H9 (cell line): ENCODE results near the gene HMGB1. TPM values are rescaled to one million over a fixed set of nuclear protein-coding genes. Genes with fewer than 3 reads are reported as not detected.

Source experiments
- DNase-seq: peaks from one replicate; pipeline ENCODE4 v3.0.0-alpha.2; 2017
- H2AFZ ChIP-seq: one replicate; pipeline ENCODE4 v1.6.1; 2013; ENCODE audit warnings: mild to moderate bottlenecking, low read length, control low read depth, moderate library complexity
- H2AK5ac ChIP-seq: 2 replicates; pipeline ENCODE4 v1.6.1; 2013; ENCODE audit warnings: low read length, control low read depth, mixed read lengths; ENCODE audit not compliant: insufficient read length
- H2BK120ac ChIP-seq: one replicate; pipeline ENCODE4 v1.6.1; 2013; ENCODE audit warnings: low read depth, mild to moderate bottlenecking, low read length, control low read depth, inconsistent platforms; ENCODE audit not compliant: poor library complexity, severe bottlenecking
- H2BK12ac ChIP-seq: 2 replicates; pipeline ENCODE4 v1.6.1; 2013; ENCODE audit warnings: low read length, control low read depth, mixed read lengths, low read depth; ENCODE audit not compliant: insufficient read length
- H2BK15ac ChIP-seq: 2 replicates; pipeline ENCODE4 v1.6.1; 2013; ENCODE audit warnings: low read depth, low read length, control low read depth
- H2BK20ac ChIP-seq: one replicate; pipeline ENCODE4 v1.6.1; 2013; ENCODE audit warnings: low read depth, mild to moderate bottlenecking, low read length, control low read depth, inconsistent platforms; ENCODE audit not compliant: poor library complexity, severe bottlenecking
- H2BK5ac ChIP-seq: 2 replicates; pipeline ENCODE4 v1.6.1; 2013; ENCODE audit warnings: low read length, control low read depth, mixed read lengths; ENCODE audit not compliant: insufficient read length
- H3K14ac ChIP-seq: 2 replicates; pipeline ENCODE4 v1.6.1; 2013; ENCODE audit warnings: low read length, control low read depth; ENCODE audit not compliant: insufficient read depth
- H3K18ac ChIP-seq: 2 replicates; pipeline ENCODE4 v1.6.1; 2013; ENCODE audit warnings: low read depth, mild to moderate bottlenecking, mixed read lengths, low read length, control low read depth; ENCODE audit not compliant: insufficient read length
- H3K23ac ChIP-seq: 2 replicates; pipeline ENCODE4 v1.6.1; 2013; ENCODE audit warnings: low read length, control low read depth, mixed read lengths, low read depth; ENCODE audit not compliant: insufficient read length
- H3K23me2 ChIP-seq: 2 replicates; pipeline ENCODE4 v1.6.1; 2013; ENCODE audit warnings: low read depth, mild to moderate bottlenecking, mixed read lengths, low read length, control low read depth; ENCODE audit not compliant: insufficient read length, poor library complexity, severe bottlenecking
- H3K27ac ChIP-seq: 2 replicates; pipeline ENCODE4 v1.5.1; 2013; ENCODE audit warnings: low read length, control low read depth, mixed read lengths, low read depth; ENCODE audit not compliant: insufficient read length
- H3K27me3 ChIP-seq: 2 replicates; pipeline ENCODE4 v1.6.1; 2013; ENCODE audit warnings: low read length, control low read depth, inconsistent platforms; ENCODE audit not compliant: insufficient read depth
- H3K4ac ChIP-seq: 2 replicates; pipeline ENCODE4 v1.6.1; 2013; ENCODE audit warnings: low read depth, mild to moderate bottlenecking, control low read depth, inconsistent platforms, low read length, moderate library complexity
- H3K4me1 ChIP-seq: 2 replicates; pipeline ENCODE4 v1.6.1; 2013; ENCODE audit warnings: low read length, control low read depth, inconsistent platforms; ENCODE audit not compliant: insufficient read depth
- H3K4me2 ChIP-seq: 2 replicates; pipeline ENCODE4 v1.6.1; 2013; ENCODE audit warnings: low read length, control low read depth, mixed read lengths; ENCODE audit not compliant: insufficient read length, insufficient read depth
- H3K56ac ChIP-seq: 2 replicates; pipeline ENCODE4 v1.6.1; 2013; ENCODE audit warnings: low read depth, mild to moderate bottlenecking, mixed read lengths, low read length, control low read depth; ENCODE audit not compliant: insufficient read length
- H3K79me1 ChIP-seq: 2 replicates; pipeline ENCODE4 v1.6.1; 2013; ENCODE audit warnings: low read depth, mild to moderate bottlenecking, moderate library complexity, low read length, control low read depth, inconsistent platforms; ENCODE audit not compliant: insufficient read depth, poor library complexity, severe bottlenecking
- H3K79me2 ChIP-seq: 2 replicates; pipeline ENCODE4 v1.6.1; 2013; ENCODE audit warnings: low read length, control low read depth, inconsistent platforms; ENCODE audit not compliant: insufficient read depth
- H3K9ac ChIP-seq: 2 replicates; pipeline ENCODE4 v1.6.1; 2013; ENCODE audit warnings: low read length, control low read depth, mixed read lengths; ENCODE audit not compliant: insufficient read length; ENCODE audit errors: extremely low read depth
- H3K9me3 ChIP-seq: one replicate; pipeline ENCODE4 v1.6.1; 2013; ENCODE audit warnings: low read depth, low read length, inconsistent platforms; ENCODE audit not compliant: control insufficient read depth
- H3T11ph ChIP-seq: one replicate; pipeline ENCODE4 v1.6.1; 2013; ENCODE audit warnings: mild to moderate bottlenecking, low read length, control low read depth, inconsistent platforms
- H4K20me1 ChIP-seq: one replicate; pipeline ENCODE4 v1.6.1; 2013; ENCODE audit not compliant: control insufficient read depth, insufficient read length, insufficient read depth
- H4K5ac ChIP-seq: 2 replicates; pipeline ENCODE4 v1.6.1; 2013; ENCODE audit warnings: low read depth, mild to moderate bottlenecking, mixed read lengths, low read length, control low read depth; ENCODE audit not compliant: insufficient read length
- H4K8ac ChIP-seq: replicated peaks from 2 replicates; pipeline ENCODE4 v1.6.1; 2013; ENCODE audit warnings: low read length, control low read depth, mixed read lengths, low read depth; ENCODE audit not compliant: insufficient read length
- H4K91ac ChIP-seq: 2 replicates; pipeline ENCODE4 v1.6.1; 2013; ENCODE audit warnings: low read depth, mild to moderate bottlenecking, moderate library complexity, mixed read lengths, low read length, control low read depth; ENCODE audit not compliant: insufficient read length
- H3K27ac Mint-ChIP-seq, 3 experiments: 2 replicates in 2 of 3; 3 replicates in 1 of 3; pipeline ENCODE4 v1.8.0; 2020 to 2021; ENCODE audit warnings: mixed read lengths in 3 of 3, mild to moderate bottlenecking in 1 of 3, moderate library complexity in 1 of 3
- H3K27me3 Mint-ChIP-seq: 2 replicates; pipeline ENCODE4 v1.8.0; 2021; ENCODE audit warnings: low read depth, mild to moderate bottlenecking, moderate library complexity, mixed read lengths
- H3K36me3 Mint-ChIP-seq, 3 experiments: 2 replicates in 2 of 3; 3 replicates in 1 of 3; pipeline ENCODE4 v1.8.0; 2020 to 2021; ENCODE audit warnings: low read depth in 3 of 3, mixed read lengths in 3 of 3; ENCODE audit not compliant: insufficient read depth in 1 of 3
- H3K4me1 Mint-ChIP-seq, 2 experiments: 2 replicates each; pipeline ENCODE4 v1.8.0; 2020; ENCODE audit warnings: mixed read lengths in 2 of 2
- H3K4me3 Mint-ChIP-seq, 2 experiments: 2 replicates in 1 of 2; 3 replicates in 1 of 2; pipeline ENCODE4 v1.8.0; 2020 to 2021; ENCODE audit warnings: mild to moderate bottlenecking in 2 of 2, mixed read lengths in 2 of 2, moderate library complexity in 1 of 2
- H3K9me3 Mint-ChIP-seq, 2 experiments: 2 replicates in 1 of 2; 3 replicates in 1 of 2; pipeline ENCODE4 v1.8.0; 2020; ENCODE audit warnings: mild to moderate bottlenecking in 2 of 2, mixed read lengths in 2 of 2, moderate library complexity in 1 of 2
- WGBS: extraction: QIAGEN DNeasy Blood & Tissue Kit; methylation state at CpG from one replicate; pipeline ENCODE4 v1.1.7; 2013; ENCODE audit warnings: missing lambda C conversion rate, low lambda C conversion rate, mixed read lengths; ENCODE audit not compliant: insufficient read length; ENCODE audit errors: extremely low coverage; 5-methylcytosine and 5-hydroxymethylcytosine counted together
- total RNA-seq: library from RNA; stranded (reverse); gene quantifications from 2 replicates; pipeline ENCODE4 v1.2.1, GENCODE V29; 2021
- TF ChIP-seq, protein P1 (sequence below): fragments of 200-600 bp; sonication (generic); conservative IDR thresholded peaks from 3 replicates; pipeline ENCODE4 v1.8.0; 2021; ENCODE audit warnings: antibody characterized with exemption, mild to moderate bottlenecking

HMGB1 gene
- total RNA-seq, 1 experiment from 2014 or later = 688 TPM

GRCh38 chr13:30418717-30419459 lies 46.8 kb downstream of the HMGB1 start:
- Histone ChIP-seq H4K5ac (no peak overlapping the region), H3K56ac (no peak overlapping the region), H3K23me2 (peaks cover 3% of the 10 kb centered on the region), H4K20me1 (no peaks in the 10 kb centered on the region), H4K91ac (no peak overlapping the region), H2BK15ac (no peak overlapping the region), H3K9me3 (no peaks in the 10 kb centered on the region), H3K27ac (no peak overlapping the region), H3K4me2 (no peak overlapping the region), H2BK12ac (no peak overlapping the region), H2AK5ac (no peak overlapping the region), H2BK20ac (no peak overlapping the region), H2BK5ac (no peak overlapping the region), H3K23ac (no peak overlapping the region), H3K27me3 (no peaks in the 10 kb centered on the region; the same call in 1 of the 2 replicates), H3K4ac (no peak overlapping the region), H3K14ac (no peak overlapping the region), H3K79me2 (no peaks in the 10 kb centered on the region), H2AFZ (no peak overlapping the region), H3K4me1 (0 out of 2 replicates have a peak, but pooled peaks cover 3% of the 10 kb centered on the region), H3K9ac (no peak overlapping the region), H2BK120ac (no peak overlapping the region), H3K18ac (no peak overlapping the region), H3T11ph (no peak overlapping the region), H4K8ac (no peak overlapping the region), H3K79me1 (no peaks in the 10 kb centered on the region)
- DNase-seq = no peak
- H3K27me3 Mint-ChIP-seq = peaks cover 27% of the 10 kb centered on the region
- no CpG with 5 or more reads among the region's 9 CpGs for WGBS
- H3K4me3 Mint-ChIP-seq = no peak overlapping the region
- H3K27ac Mint-ChIP-seq = no peak overlapping the region
- peaks cover 12 to 13% of the 10 kb centered on the region in 2 experiments for H3K4me1 Mint-ChIP-seq
- peaks cover 0 to 3% of the 10 kb centered on the region in 2 experiments; a peak in 1 of 5 replicates for H3K9me3 Mint-ChIP-seq
- H3K36me3 Mint-ChIP-seq = no peaks in the 10 kb centered on the region; a peak in 1 of 7 replicates
- TF ChIP-seq, protein P1, sequence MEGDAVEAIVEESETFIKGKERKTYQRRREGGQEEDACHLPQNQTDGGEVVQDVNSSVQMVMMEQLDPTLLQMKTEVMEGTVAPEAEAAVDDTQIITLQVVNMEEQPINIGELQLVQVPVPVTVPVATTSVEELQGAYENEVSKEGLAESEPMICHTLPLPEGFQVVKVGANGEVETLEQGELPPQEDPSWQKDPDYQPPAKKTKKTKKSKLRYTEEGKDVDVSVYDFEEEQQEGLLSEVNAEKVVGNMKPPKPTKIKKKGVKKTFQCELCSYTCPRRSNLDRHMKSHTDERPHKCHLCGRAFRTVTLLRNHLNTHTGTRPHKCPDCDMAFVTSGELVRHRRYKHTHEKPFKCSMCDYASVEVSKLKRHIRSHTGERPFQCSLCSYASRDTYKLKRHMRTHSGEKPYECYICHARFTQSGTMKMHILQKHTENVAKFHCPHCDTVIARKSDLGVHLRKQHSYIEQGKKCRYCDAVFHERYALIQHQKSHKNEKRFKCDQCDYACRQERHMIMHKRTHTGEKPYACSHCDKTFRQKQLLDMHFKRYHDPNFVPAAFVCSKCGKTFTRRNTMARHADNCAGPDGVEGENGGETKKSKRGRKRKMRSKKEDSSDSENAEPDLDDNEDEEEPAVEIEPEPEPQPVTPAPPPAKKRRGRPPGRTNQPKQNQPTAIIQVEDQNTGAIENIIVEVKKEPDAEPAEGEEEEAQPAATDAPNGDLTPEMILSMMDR = no peak
